SK-N-SH treated with all-trans-retinoic acid at 6 μM for 48 hours (cell line): ENCODE measurements around the gene PHC1.

Experiments used
- RARB ChIP-seq: fragments of 250-450 bp; sonication (Bioruptor Pico); IDR thresholded peaks from 2 replicates; pipeline ENCODE4 v1.8.0; 2021; ENCODE audit warnings: mild to moderate bottlenecking, moderate library complexity
- TOX ChIP-seq: fragments of 250-450 bp; sonication (Bioruptor Pico); IDR thresholded peaks from 2 replicates; pipeline ENCODE4 v1.8.0; 2021; ENCODE audit warnings: mild to moderate bottlenecking, moderate library complexity, borderline replicate concordance
- ZFP3 ChIP-seq: fragments of 250-450 bp; sonication (Bioruptor Pico); IDR thresholded peaks from 2 replicates; pipeline ENCODE4 v1.5.0; 2020; ENCODE audit warnings: mild to moderate bottlenecking, moderate library complexity
- ZFP30 ChIP-seq: fragments of 450-650 bp; formaldehyde crosslinking; IDR thresholded peaks from 2 replicates; pipeline ENCODE4 v1.5.0; 2022; ENCODE audit warnings: mild to moderate bottlenecking, moderate library complexity
- ZNF565 ChIP-seq: fragments of 450-650 bp; formaldehyde crosslinking; conservative IDR thresholded peaks from 2 replicates; pipeline ENCODE4 v1.5.0; 2020; ENCODE audit warnings: low read depth, mild to moderate bottlenecking, moderate library complexity
- ZNF70 ChIP-seq: fragments of 450-650 bp; formaldehyde crosslinking; IDR thresholded peaks from 2 replicates; pipeline ENCODE4 v1.5.0; 2020; ENCODE audit warnings: mild to moderate bottlenecking, moderate library complexity
- ZNF8 ChIP-seq: fragments of 450-650 bp; formaldehyde crosslinking; IDR thresholded peaks from 2 replicates; pipeline ENCODE4 v1.5.0; 2020; ENCODE audit warnings: mild to moderate bottlenecking, moderate library complexity

GRCh38 chr12:8905546-8905945 lies 8.8 kb upstream of the PHC1 start:
- no peak for TF ChIP-seq TOX (CRISPR knock-in tag)
- no peak for TF ChIP-seq ZFP30 (CRISPR knock-in tag)
- TF ChIP-seq ZFP3 (CRISPR knock-in tag): no peak
- TF ChIP-seq ZNF8: no peak
- no peak for TF ChIP-seq RARB
- no peak for TF ChIP-seq ZNF70 (CRISPR knock-in tag)
- no peak for TF ChIP-seq ZNF565
